Astrocyte (in vitro differentiated cells and primary cell): ENCODE measurements around the gene SRM.
"Not testable (repeated sequence)": the region's sequence is repeated elsewhere in the genome, so short reads cannot be mapped to it uniquely, and the experiment has no call there.

Experiments
- CTCF ChIP-seq: IDR thresholded peaks from 2 replicates; pipeline ENCODE4 v1.5.1; 2011; ENCODE audit warnings: low read depth, mild to moderate bottlenecking, inconsistent platforms, low read length, moderate library complexity; ENCODE audit not compliant: insufficient read depth
- EZH2 ChIP-seq: IDR thresholded peaks from 2 replicates; pipeline ENCODE4 v1.6.1; 2012; ENCODE audit warnings: mild to moderate bottlenecking, low read length, inconsistent platforms; ENCODE audit not compliant: insufficient read depth

GRCh38 chr1:11051121-11051520 is 8.7 kb downstream of the SRM start:
- TF ChIP-seq CTCF, EZH2: not testable (repeated sequence)
